Stimulated activated CD8-positive, alpha-beta memory T cell treated with anti-CD3 and anti-CD28 coated beads, Interleukin-15, amount 100 ng/mL, for 24 hours (primary cell): ENCODE measurements around the gene TBCC.
A peak's percentile ranks its signal among the peaks of the same experiment; 100 is the strongest.
"Not testable (repeated sequence)": the region's sequence is repeated elsewhere in the genome, so short reads cannot be mapped to it uniquely, and the experiment has no call there.

ENCODE experiments used
- DNase-seq: peaks from one replicate; pipeline ENCODE4 v3.0.0-alpha.2; 2020; ENCODE audit warnings: low read depth

TBCC gene

DNA sequence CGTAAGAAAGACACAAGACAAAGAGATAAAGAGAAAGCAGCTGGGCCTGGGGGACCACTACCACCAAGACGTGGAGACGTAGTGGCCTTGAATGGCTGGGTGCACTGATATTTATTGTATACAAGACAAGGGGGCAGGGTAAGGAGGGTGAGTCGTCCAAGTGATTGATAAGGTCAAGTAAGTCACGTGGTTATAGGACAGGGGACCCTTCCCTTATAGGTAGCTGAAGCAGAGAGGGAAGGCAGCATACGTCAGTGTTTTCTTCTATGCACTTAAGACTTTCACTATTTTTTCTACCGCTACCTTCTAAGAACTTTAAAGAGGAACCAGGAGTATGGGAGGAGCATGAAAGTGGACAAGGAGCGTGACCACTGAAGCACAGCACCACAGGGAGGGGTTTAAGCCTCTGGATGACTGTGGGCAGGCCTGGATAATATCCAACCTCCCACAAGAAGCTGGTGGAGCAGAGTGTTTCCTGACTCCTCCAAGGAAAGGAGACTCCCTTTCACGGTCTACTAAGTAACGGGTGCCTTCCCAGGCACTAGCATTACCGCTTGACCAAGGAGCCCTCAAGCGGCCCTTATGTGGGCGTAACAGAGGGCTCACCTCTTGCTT lies 11.9 kb downstream of the TBCC start:
- DNase-seq = not testable (repeated sequence)

DNA sequence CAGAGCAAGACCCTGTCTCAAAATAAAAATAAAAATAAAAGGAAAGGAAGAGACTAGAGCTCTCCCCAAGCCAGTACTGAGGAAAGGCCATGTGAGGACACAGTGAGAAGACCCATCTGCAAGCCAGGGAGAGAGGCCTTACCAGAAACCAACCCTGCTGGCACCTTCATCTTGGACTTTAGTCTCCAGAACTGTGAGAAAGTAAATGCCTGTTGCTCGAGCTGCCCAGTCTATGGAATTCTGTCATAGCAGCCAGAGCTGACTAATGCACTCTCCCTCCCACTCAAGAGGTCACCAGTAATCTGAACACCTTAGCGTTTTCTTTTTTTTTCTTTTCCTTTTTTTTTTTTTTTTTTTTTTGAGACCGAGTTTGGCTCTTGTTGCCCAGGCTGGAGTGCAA lies 16.2 kb downstream of the TBCC start:
- no peak for DNase-seq

DNA sequence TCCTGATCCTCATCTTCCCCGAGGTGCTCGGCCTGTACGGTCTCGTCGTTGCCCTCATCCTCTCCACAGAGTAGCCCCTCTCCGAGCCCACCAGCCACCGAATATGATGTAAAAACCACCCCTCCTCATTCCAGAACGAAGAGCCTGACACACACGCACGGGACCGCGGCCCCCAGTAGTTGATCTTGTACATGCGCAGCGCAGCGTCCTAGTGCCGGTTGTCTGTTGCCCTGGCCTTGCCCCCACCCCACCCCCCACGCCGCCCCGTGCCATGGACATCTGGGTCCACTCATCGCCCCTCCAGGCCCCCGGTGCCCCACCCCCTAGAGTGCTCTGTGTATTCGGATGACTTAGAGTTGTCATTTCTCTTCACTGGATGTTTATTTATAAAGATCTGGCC lies 18.3 kb downstream of the TBCC start:
- DNase-seq = no peak

DNA sequence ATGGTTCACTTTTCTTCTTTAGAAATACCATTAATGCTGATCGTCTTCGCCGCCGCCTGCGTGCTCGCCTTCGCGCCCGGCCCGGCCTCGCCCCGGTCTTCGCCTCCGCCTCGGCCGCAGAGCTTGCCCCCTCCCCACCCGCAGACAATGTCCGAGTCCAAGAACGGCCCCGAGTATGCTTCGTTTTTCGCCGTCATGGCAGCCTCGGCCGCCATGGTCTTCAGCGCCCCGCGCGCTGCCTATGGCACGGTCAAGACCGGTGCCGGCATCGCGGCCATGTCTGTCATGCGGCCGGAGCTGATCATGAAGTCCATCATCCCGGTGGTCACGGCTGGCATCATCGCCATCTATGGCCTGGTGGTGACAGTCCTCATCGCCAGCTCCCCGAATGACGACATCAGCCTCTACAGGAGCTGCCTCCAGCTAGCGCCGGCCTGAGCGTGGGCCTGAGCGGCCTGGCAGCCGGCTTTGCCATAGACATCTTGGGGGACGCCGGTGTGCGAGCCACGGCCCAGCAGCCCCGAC lies 18.8 kb downstream of the TBCC start:
- peak; percentile 21 for DNase-seq

DNA sequence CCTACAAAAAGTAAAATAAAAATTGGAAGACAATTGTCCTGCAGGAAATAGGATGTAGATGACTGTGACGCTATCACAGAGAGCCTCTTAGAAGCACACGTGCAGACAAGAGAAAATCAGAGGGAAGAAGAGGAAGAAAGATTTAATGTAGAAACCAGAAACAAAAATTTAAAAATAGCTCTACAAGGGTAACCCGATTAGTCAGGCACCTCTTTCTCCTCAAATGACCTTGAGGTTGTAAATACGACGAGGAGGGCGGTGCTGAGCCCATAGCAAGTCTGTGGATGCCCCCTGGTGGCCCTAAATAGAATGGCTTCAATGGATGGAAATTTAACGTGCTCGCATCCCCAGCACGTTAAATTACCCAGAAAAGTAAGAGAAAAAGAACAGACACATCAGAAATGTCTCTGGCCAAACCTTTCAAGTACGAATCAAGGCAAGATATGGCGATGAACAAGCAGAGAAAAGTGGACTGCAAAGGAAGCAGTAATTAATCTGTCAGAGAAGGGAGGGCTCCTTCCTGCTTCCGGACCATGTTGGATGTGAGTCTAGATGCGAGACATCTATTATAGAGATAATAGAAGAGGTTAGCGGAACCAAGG lies 19.3 kb downstream of the TBCC start:
- DNase-seq = peak; percentile 31

DNA sequence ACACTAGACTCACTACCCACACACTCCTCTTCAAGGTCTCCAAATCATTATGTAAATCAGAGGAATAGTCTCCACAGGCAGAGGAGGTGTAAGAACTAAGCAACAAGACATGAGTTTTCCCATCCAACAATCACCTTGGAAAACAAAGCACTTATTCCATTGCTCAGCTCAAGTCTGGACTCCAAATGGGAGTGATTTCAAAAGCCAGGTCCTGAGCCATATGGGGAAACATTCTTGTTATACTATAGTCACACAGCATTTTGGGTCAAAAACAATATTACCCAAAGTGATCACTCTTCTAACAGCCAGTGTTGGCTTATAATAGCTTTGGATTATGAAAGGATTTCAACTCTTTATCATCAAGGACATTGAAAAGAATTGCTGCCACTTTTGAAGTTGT lies 19.9 kb downstream of the TBCC start:
- DNase-seq = no peak

DNA sequence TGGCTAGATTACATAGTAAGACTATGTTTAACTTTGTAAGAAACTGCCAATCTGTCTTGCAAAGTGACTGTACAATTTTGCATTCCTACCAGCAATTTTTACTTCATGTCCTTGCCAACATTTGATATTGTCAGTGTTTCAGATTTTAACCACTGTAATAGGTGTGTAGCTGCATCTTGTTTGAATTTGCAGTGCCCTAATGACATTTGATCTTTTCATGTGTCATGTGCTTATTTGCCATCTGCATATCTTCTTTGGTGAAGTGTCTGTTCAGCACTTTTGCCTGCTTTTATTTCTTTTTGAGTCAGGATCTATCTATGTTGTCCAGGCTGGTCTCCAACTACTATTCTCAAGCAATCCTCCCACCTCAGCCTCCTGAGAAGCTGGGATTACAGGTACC lies 21.1 kb downstream of the TBCC start:
- DNase-seq = no peak

DNA sequence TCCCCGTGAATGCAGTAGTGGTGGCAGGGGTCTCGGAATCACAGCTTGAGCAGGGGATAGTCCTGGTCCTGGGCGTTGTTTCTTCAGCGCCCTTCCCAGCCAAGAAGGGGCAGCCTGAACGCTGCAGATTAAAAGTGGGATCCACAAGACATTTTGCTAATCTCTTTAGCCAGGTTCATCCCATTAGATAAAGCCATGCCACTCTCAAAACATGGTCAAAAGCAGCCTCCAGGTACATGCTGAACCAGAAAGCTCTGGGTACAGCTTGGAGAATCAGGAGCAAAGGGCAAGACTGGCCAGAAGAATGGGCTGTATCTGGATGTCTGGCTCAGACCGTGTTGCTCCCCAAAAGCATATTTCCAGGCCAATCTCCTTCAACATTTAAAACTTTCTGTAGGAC lies 23.4 kb downstream of the TBCC start, which contains the start of gene PRPH2:
PRPH2 (minus strand) TSS at position 101 of the 400 bp plus-strand sequence. CDS start 263 bp downstream, outside the sequence.
- no peak for DNase-seq

DNA sequence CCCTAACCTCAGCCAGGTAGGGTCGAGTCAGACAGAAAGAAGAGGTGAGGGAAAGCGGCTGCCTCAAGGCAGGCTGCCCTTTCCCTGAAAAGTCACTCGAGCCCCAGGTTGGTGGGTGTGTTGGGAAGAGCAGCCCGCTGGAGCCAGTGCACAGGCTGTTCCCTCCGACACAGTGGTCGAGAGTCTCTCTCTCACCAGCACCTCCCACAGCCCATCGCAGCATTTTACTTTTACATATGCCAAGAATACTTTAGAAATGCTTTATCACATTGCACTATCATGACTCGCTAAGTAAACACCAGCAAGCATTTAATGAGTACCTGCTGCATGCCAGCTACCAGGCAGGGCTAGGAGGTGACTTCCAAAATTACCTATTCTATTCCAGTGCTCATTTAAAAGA lies 25.2 kb downstream of the TBCC start:
- no peak for DNase-seq

DNA sequence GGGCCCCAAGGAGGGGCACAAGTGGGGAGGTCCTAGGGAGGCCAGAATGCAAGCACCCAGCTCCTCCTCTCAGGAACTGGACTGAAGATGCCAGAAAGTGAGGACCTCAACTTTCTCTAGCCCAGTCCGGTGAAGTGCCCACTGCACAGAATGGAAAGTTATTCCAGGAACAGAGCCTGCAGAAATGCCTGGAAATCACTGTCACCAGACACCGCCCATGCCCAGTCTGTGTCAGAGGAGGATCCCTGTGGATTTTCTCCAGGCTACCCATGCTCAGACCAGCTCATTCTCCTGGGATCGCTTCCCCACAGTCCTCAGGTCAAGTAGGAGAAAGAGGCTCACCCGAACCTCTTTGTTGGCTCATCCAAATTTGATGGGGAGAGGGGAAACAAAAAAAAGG lies 30.0 kb downstream of the TBCC start:
- no peak for DNase-seq

DNA sequence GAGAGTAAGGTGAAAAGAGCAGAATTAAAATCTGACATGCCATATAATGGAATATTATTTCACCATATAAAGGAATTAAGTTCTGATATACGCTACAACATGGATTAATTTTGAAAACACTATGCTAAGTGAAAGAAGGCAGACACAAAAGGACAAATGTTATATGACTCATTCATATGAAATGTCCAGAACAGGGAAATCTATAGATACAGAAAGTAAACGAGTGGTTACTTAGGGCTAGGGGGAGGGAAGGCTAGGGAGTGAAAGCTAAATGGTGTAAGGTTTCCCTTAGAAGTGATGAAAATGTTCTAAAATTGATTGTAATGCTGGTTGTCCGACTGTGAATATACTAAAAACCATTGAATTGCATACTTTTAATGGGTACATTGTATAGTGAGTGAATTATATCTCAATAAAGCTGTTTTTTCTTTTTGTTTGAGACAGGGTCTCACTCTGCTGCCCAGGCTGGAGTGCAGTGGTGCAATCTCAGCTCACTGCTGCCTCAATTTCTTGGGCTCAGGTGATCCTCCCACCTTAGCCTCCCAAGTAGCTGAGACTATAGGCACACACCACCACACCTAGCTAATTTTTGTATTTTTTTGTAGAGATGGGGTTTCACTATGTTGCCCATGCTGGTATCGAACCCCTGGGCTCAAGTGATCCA lies 31.7 kb downstream of the TBCC start:
- DNase-seq = no peak

DNA sequence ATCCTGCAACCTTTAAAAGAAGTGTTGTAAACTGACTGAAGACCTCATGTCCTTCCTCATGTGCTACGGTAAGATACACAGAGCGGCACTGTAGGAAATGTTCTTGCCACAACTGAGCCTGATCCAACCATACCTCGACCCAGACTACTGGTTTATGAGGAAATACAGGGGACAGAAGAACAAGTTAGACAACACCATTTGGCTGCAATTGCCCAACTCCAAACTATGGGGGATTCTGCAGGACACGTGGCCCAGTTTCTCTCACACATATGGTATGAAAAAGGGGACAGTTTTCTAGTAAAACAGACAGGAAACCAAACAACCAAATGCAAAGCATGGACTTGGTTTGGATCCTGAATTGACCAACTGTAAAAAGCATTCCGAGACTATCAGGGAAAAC lies 34.0 kb downstream of the TBCC start:
- DNase-seq = no peak

DNA sequence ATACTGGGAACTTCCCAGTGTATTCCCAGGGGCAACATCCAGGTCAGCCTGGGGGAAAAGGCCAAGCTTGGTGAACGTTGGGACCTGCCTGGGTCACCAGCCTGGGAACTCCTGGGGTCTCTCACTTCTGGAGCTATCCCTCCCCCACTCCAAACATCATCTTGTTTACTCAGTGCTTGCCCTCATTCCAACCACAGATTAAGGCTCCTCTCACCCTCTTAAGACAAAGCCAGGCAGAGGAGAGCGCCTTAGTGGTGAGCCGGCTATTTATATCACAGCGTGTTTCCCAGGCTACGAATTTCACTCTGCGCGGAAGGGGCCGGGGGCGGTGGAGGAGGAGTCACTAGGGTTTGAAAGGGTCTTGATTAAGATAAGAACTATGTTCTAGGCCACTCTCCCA lies 35.6 kb downstream of the TBCC start:
- DNase-seq = no peak

DNA sequence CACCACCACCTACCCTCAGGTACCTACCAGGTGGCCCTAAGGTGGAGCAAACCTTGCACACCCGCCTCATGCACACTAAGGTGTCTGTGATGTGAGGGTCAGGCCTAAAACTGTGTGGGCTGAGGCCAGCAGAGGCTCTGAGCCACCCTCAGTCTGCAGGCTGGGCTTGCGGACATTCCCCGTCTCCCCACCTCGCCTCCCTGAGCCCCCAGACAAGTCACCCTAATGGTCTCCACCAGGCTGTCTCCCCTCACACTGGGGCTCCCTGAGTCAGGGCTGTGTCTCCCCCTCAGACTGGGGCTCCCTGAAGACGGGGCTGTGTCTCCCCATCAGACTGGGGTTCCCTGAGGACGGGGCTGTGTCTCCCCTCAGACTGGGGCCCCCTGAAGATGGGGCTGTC lies 36.0 kb downstream of the TBCC start:
- DNase-seq = no peak

DNA sequence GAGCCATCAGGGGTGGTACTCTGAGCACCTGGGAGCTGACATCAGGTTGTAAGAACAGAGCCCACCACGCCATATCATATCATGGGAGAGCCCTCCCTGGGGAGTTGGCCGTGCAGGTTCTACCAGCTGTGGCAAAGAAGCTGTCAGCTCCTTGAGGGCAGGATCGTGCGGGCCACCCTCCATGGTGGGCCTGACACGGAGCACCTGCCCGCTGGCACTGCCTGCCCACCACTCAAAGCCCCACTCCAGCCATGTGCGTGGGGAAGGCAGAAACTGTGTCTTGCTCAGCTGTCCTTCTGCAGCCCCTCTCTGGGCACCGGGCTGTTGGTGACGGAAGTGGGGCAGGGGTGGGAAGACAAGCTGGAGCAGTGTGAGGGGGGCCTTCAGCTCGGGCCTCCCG lies 37.8 kb downstream of the TBCC start:
- DNase-seq = no peak

DNA sequence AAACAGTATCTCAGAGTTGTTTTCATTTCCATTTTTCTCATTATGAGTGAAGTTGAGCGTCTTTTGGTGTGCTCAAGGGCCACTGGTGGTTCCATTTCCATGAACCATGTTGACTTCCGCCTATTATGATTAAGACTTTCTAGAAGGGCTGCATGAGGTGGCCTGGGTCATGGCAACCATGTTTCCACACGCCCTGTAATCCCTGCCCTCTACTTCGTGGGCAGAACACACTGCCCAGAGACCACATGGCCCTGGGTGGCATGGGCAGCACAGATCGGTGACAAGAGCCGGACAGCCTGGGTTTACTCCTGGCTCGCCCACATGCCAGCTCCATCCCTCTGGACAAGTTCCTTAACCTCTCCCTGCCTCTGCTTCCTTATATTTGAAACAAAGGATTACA lies 38.3 kb downstream of the TBCC start:
- DNase-seq = no peak

DNA sequence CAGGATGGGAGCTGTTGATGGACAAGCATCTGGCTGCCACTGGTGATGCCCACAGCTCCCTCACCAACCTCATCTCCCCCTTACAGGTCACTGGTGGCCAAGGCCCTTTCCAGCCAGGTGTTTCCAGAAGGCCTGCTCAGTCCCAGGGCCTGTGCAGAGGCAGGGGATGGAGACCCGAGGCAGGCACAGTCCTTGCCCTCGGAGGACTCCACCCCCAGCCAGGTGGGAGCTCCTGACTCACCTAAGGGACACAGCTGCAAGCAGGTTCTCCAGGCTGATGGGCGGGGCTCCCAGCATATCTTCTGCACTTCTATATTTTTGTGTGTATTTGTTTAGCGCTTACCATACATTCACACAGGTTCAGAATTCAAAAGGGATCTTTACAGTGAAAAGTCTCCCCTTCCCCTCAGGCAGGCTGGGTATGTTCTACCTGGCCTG lies 40.9 kb downstream of the TBCC start:
- DNase-seq = no peak

DNA sequence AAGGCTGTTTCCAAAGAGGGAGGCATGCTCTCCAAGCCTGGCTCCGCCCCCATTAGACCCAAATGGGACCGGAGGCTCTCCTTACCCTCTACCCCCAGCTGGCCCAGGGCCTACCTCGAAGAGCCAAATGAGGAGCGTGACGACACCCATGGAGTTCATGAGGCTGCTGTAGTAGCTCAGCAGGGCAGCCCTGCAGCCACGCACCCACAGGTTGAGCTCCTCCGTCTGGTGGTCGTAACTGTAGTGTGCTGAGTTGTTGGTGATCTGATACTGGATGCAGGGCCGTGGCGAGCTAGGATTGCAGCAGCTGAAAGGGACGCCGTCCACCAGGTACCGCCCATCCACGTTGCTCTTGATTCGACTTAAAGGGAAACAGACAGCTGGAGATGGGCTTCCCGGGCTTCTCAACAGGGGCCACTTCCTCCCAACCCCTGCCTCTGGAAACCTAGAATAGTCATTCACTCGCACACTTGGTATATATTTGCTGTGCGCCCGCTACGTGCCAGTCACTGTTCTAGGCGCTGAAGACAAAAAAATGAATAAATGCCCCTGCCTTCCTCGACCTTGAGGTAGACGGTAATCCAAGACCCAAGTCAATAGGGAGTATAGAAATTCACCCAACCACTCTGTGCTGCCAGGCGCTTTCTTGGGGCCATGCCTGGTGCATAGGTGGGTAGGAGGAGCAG lies 41.5 kb downstream of the TBCC start:
- DNase-seq = no peak

DNA sequence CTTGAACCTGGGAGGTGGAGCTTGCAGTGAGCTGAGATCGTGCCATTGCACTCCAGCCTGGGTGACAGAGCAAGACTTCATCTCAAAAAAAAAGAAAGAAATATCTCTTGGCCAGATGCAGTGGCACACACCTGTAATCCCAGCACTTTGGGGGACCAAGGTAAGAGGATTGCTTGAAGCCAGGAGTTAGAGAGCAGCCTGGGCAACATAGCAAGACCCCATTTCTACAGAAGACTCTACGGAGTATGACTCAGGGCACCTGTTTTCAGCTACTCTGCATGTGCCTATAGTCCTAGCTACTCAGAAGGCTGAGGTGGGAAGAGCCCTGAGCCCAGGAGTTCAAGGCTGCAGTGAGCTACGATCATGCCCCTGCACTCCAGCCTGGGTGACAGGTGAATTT lies 43.1 kb downstream of the TBCC start:
- DNase-seq = not testable (repeated sequence)

DNA sequence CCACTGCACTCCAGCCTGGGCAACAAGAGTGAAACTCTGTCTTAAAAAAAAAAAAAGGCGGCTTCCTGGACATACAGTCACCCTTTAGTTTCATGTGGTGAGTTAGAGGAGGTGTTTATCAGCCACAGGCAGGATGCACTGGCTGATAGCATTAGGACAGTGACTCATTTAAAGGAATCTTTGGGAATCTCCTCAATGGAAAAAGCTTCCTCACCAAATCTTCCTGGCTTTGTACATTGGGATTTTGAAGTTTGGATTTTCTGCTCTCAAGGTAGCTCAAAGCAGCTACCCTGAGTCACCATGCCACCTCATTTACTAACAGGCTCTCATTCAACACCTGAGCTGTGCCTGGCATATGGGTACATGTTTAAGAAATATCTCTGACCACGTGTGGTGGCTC lies 43.7 kb downstream of the TBCC start:
- no peak for DNase-seq

DNA sequence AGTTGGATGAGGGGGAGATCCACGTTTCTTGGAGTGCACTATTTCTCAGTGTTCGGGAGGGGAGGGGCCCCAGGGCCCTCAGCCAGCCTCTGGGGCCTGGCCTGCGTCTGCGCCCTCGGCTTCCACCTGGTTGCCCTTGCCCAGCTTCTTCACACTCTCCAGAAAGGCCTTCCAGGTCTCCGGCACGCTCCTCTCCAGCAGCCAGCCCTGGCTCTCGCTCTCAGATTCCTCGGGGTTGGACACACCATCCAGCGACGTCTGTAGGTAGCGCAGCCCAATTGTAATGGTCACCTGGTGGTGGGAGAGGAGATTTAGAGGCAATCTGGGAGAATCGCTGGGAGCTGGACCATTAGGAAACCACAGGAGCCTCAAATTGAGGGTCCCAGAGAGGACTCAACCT lies 47.7 kb downstream of the TBCC start:
- DNase-seq = no peak

DNA sequence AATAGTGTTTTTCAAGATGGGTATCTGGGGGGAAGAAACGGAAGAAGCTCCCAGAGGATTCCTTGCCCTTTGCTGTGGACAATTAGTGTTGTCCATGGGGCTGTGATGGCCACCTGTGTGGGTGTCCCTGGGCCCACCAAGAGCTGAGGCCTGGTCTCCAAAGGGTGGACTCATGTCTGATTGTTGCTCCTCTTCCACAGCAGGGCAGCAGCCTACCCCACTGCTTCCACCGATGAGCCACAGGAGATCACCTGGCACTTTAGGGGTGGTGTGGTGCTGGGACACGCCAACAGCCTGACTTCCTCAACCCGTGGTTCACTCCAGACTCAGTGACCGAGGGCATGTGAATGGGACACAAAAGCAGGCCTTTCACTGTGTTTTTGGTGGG lies 48.6 kb downstream of the TBCC start:
- no peak for DNase-seq
